Fibroblast of skin of right biceps (primary cell): ENCODE data around the gene MISP.
"Not testable (repeated sequence)": the region's sequence is repeated elsewhere in the genome, so short reads cannot be mapped to it uniquely, and the experiment has no call there.

Source experiments
- DNase-seq: peaks from one replicate; pipeline ENCODE4 v3.0.0-alpha.2; 2013

MISP gene

GRCh38 chr19:750640-751423 is at the start of gene MISP:
Gene MISP (plus strand): TSS chr19:751112. CDS start chr19:756947, 5,835 bp downstream.
- DNase-seq, result no peak

- DNase-seq, result not testable (repeated sequence)
These were observed 48.1 kb upstream of the MISP start for GRCh38 chr19:702847-703246.

GRCh38 chr19:703329-703650 is 47.6 kb upstream of the MISP start:
- DNase-seq, result no peak

GRCh38 chr19:703651-704446 is 47.1 kb upstream of the MISP start:
- peak; percentile 34 for DNase-seq

GRCh38 chr19:704447-704741 is 46.5 kb upstream of the MISP start:
- DNase-seq, result no peak

GRCh38 chr19:708154-709143 is 42.5 kb upstream of the MISP start, which contains the start of gene PALM:
Gene PALM (plus strand): TSS chr19:708935. CDS start chr19:709147, 212 bp downstream.
- DNase-seq, result peak; percentile 28

- no peak for DNase-seq
These were observed 41.5 kb upstream of the MISP start for GRCh38 chr19:709196-709964.

- no peak for DNase-seq
These were observed 40.8 kb upstream of the MISP start for GRCh38 chr19:709965-710571.

- no peak for DNase-seq
These were observed 40.1 kb upstream of the MISP start for GRCh38 chr19:710767-711166.

GRCh38 chr19:711254-711653 is 39.7 kb upstream of the MISP start:
- DNase-seq, result no peak

GRCh38 chr19:715347-715746 is 35.6 kb upstream of the MISP start:
- DNase-seq, result no peak

GRCh38 chr19:718251-718951 is 32.5 kb upstream of the MISP start:
- DNase-seq, result no peak

GRCh38 chr19:718991-719512 is 31.9 kb upstream of the MISP start:
- DNase-seq, result no peak

- DNase-seq, result no peak
These were observed 31.1 kb upstream of the MISP start for GRCh38 chr19:719636-720344.

- DNase-seq, result no peak
These were observed 30.4 kb upstream of the MISP start for GRCh38 chr19:720345-721160.

- no peak for DNase-seq
These were observed 28.3 kb upstream of the MISP start for GRCh38 chr19:722553-723101.

GRCh38 chr19:723247-723646 is 27.7 kb upstream of the MISP start:
- no peak for DNase-seq

- DNase-seq, result no peak
These were observed 27.2 kb upstream of the MISP start for GRCh38 chr19:723714-724113.

GRCh38 chr19:725461-726089 is 25.3 kb upstream of the MISP start:
- DNase-seq, result no peak
